Neural crest cell (in vitro differentiated cells): ENCODE data around the gene PODXL. TPM values are rescaled to one million over a fixed set of nuclear protein-coding genes. Genes with fewer than 3 reads are reported as not detected.

Experiments
- DNase-seq: peaks from one replicate; pipeline ENCODE4 v3.0.0; 2021; ENCODE audit warnings: low read depth, mixed read lengths, low spot score
- H3K27ac Mint-ChIP-seq: one replicate; pipeline ENCODE4 v1.8.0; 2021; ENCODE audit warnings: mild to moderate bottlenecking, mixed read lengths; ENCODE audit not compliant: unreplicated experiment
- H3K27me3 Mint-ChIP-seq: 2 replicates; pipeline ENCODE4 v1.8.0; 2021; ENCODE audit warnings: low read depth, mild to moderate bottlenecking, mixed read lengths
- H3K36me3 Mint-ChIP-seq: 2 replicates; pipeline ENCODE4 v1.8.0; 2021; ENCODE audit warnings: low read depth, mild to moderate bottlenecking, mixed read lengths
- H3K4me1 Mint-ChIP-seq: 2 replicates; pipeline ENCODE4 v1.8.0; 2021; ENCODE audit warnings: mixed read lengths
- H3K4me3 Mint-ChIP-seq: one replicate; pipeline ENCODE4 v1.8.0; 2021; ENCODE audit warnings: mild to moderate bottlenecking, mixed read lengths
- H3K9me3 Mint-ChIP-seq: 2 replicates; pipeline ENCODE4 v1.8.0; 2021; ENCODE audit warnings: mixed read lengths
- total RNA-seq: library from RNA; stranded (reverse); gene quantifications from 2 replicates; pipeline ENCODE4 v1.2.1, GENCODE V29; 2021
- TF ChIP-seq, protein P1 (sequence below): fragments of 200-600 bp; sonication (generic); conservative IDR thresholded peaks from 2 replicates; pipeline ENCODE4 v1.5.0; 2021; ENCODE audit warnings: antibody characterized with exemption, mild to moderate bottlenecking

The PODXL gene
- total RNA-seq, 1 donor from 2014 or later, result 21.4 TPM

- DNase-seq, result peak; percentile 89
- Mint-ChIP-seq H3K9me3 (no peaks in the 10 kb centered on the region), H3K36me3 (no peaks in the 10 kb centered on the region), H3K27me3 (peaks cover 12% of the 10 kb centered on the region), H3K4me1 (peaks cover 10% of the 10 kb centered on the region), H3K4me3 (no peak overlapping the region), H3K27ac (peak overlapping the region; percentile 63)
- TF ChIP-seq, protein P1, sequence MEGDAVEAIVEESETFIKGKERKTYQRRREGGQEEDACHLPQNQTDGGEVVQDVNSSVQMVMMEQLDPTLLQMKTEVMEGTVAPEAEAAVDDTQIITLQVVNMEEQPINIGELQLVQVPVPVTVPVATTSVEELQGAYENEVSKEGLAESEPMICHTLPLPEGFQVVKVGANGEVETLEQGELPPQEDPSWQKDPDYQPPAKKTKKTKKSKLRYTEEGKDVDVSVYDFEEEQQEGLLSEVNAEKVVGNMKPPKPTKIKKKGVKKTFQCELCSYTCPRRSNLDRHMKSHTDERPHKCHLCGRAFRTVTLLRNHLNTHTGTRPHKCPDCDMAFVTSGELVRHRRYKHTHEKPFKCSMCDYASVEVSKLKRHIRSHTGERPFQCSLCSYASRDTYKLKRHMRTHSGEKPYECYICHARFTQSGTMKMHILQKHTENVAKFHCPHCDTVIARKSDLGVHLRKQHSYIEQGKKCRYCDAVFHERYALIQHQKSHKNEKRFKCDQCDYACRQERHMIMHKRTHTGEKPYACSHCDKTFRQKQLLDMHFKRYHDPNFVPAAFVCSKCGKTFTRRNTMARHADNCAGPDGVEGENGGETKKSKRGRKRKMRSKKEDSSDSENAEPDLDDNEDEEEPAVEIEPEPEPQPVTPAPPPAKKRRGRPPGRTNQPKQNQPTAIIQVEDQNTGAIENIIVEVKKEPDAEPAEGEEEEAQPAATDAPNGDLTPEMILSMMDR, result peak; percentile 92
Measured at GRCh38 chr7:131513245-131514061, 43.0 kb downstream of the PODXL start.

DNA sequence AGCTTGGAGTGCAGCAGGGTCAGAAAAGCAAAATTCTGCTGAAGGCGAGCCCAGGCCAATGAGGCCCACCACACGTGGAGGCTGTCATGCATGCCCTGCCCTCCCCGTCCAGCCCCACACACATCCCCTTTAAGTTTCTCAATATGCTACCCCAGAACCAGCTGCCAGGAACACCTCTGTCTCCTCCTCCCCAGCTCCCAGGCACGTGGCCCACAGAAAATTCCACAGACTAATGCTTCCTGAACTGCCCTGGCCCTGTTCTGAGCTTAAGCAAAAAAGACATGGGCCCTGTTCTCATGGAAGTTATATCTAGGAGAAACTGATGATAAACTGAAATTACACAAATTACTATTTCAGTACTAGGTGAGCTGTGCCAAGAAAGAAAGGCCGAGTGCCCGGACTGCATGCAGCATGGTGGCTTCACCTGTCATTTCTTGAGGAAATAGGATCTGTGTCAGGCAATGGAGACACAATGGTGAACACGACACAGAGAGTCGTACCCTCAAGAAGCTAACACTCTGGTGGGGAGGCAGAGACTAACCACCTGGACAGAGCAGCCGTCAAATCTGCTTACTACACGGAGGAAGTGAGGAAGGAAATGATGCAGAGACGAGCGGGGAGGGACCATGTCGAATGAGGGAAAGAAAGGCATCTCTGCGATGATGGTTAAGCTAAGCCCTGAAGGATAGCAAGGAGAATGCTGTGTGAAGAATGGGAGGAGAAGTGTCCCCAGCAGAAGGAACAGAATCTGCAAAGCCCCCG lies 44.5 kb downstream of the PODXL start:
- H3K4me3 Mint-ChIP-seq, result no peak overlapping the region
- TF ChIP-seq, protein P1, result no peak
- peaks cover 17% of the 10 kb centered on the region for H3K4me1 Mint-ChIP-seq

GRCh38 chr7:131511071-131511470 lies 45.4 kb downstream of the PODXL start:
- DNase-seq, result no peak
- no peak overlapping the region for H3K27ac Mint-ChIP-seq

More for the DNA sequence above, 44.5 kb downstream of the PODXL start:
- no peaks in the 10 kb centered on the region for H3K9me3 Mint-ChIP-seq
- H3K27me3 Mint-ChIP-seq, result peaks cover 16% of the 10 kb centered on the region
- no peaks in the 10 kb centered on the region for H3K36me3 Mint-ChIP-seq
- DNase-seq, result no peak
- peak overlapping the region; percentile 47 for H3K27ac Mint-ChIP-seq

GRCh38 chr7:131509781-131510180 lies 46.6 kb downstream of the PODXL start:
- peaks cover 2% of the 10 kb centered on the region for H3K36me3 Mint-ChIP-seq
- TF ChIP-seq, protein P1, result no peak
- no peak for DNase-seq
- H3K27me3 Mint-ChIP-seq, result peaks cover 18% of the 10 kb centered on the region
- peaks cover 17% of the 10 kb centered on the region for H3K4me1 Mint-ChIP-seq
- H3K27ac Mint-ChIP-seq, result no peak overlapping the region
- H3K9me3 Mint-ChIP-seq, result no peaks in the 10 kb centered on the region
- no peak overlapping the region for H3K4me3 Mint-ChIP-seq

More at GRCh38 chr7:131511071-131511470, 45.4 kb downstream of the PODXL start:
- Mint-ChIP-seq H3K4me3 (no peak overlapping the region), H3K27me3 (peaks cover 16% of the 10 kb centered on the region), H3K9me3 (no peaks in the 10 kb centered on the region), H3K4me1 (peaks cover 17% of the 10 kb centered on the region), H3K36me3 (no peaks in the 10 kb centered on the region)
- TF ChIP-seq, protein P1, result no peak

DNA sequence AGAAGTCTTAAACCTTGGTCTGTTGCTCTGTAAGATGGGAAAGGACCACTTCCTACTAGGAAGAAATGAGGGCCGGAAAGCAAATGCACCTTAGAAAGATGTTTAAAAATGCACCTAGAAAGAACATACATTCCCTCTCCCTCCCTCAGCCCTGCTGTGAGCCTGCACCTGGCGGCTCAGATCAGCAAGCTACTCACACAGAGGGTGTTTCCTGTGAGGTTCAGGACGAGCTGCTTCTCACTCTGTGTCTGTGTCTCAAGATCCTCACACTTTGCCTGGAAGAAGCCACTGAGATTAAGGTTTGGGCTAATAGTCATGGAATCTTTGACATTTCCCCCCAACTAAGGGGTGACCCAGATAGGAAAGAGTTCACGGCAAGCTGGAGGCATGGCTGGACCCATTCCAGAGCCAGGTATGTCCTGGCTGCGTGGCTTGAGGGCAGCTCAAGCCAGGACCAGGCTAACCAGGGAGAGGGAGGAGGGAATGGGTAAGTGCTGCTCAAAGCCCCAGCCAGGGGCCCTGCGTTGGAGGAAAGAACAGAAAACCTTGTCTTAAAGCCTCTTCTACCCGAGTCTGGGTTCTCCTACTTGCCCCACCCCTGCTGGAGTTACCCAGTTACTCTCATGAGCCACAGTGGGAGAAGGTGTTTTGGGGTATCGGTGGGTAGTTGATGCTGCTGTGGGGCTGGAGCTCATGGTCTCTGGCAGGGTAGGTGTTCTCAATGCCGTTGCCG lies 47.5 kb downstream of the PODXL start:
- Mint-ChIP-seq H3K4me1 (peaks cover 17% of the 10 kb centered on the region), H3K27ac (no peak overlapping the region), H3K27me3 (peaks cover 19% of the 10 kb centered on the region), H3K4me3 (no peak overlapping the region), H3K36me3 (peaks cover 5% of the 10 kb centered on the region), H3K9me3 (no peaks in the 10 kb centered on the region)
- DNase-seq, result no peak
- TF ChIP-seq, protein P1, result no peak
